Adipocyte (in vitro differentiated cells): ENCODE results near the gene CLMN.
A peak's percentile ranks its signal among the peaks of the same experiment; 100 is the strongest.

ENCODE experiments used
- DNase-seq: peaks from one replicate; pipeline ENCODE4 v3.0.0-alpha.2; 2015; ENCODE audit warnings: low read depth
- H3K27me3 ChIP-seq: replicated peaks from 2 replicates; pipeline ENCODE4 v1.7.0; 2013; ENCODE audit warnings: mild to moderate bottlenecking, low read length, moderate library complexity; ENCODE audit not compliant: control insufficient read depth, insufficient read depth
- H3K36me3 ChIP-seq: 2 replicates; pipeline ENCODE4 v1.7.0; 2013; ENCODE audit warnings: low read length, mild to moderate bottlenecking, moderate library complexity; ENCODE audit not compliant: control insufficient read depth, insufficient read depth, severe bottlenecking
- H3K4me1 ChIP-seq: 2 replicates; pipeline ENCODE4 v1.7.0; 2013; ENCODE audit warnings: mild to moderate bottlenecking, low read length, moderate library complexity; ENCODE audit not compliant: control insufficient read depth, insufficient read depth
- H3K4me3 ChIP-seq: 2 replicates; pipeline ENCODE4 v1.7.0; 2013; ENCODE audit warnings: mild to moderate bottlenecking, low read length, moderate library complexity
- H3K9ac ChIP-seq: 2 replicates; pipeline ENCODE4 v1.7.0; 2013; ENCODE audit warnings: mild to moderate bottlenecking, low read length, moderate library complexity
- H3K9me3 ChIP-seq: 2 replicates; pipeline ENCODE4 v1.7.0; 2013; ENCODE audit warnings: mild to moderate bottlenecking, low read length, moderate library complexity; ENCODE audit not compliant: control insufficient read depth

CLMN gene

GRCh38 chr14:95300002-95300696, 19.6 kb downstream of the CLMN start:
- H3K27me3 ChIP-seq, result no peaks in the 10 kb centered on the region
- peaks cover 10% of the 10 kb centered on the region for H3K4me1 ChIP-seq
- DNase-seq, result no peak
- H3K9me3 ChIP-seq, result peaks cover 7% of the 10 kb centered on the region
- H3K36me3 ChIP-seq, result no peaks in the 10 kb centered on the region
- H3K9ac ChIP-seq, result no peak overlapping the region
- H3K4me3 ChIP-seq, result no peak overlapping the region

GRCh38 chr14:95299271-95299670, 20.4 kb downstream of the CLMN start:
- no peak overlapping the region for H3K9ac ChIP-seq
- DNase-seq, result no peak
- no peak overlapping the region for H3K4me3 ChIP-seq
- peaks cover 7% of the 10 kb centered on the region for H3K9me3 ChIP-seq
- peaks cover 14% of the 10 kb centered on the region for H3K4me1 ChIP-seq
- no peaks in the 10 kb centered on the region for H3K27me3 ChIP-seq
- H3K36me3 ChIP-seq, result no peaks in the 10 kb centered on the region

GRCh38 chr14:95297832-95298231, 21.9 kb downstream of the CLMN start:
- peaks cover 7% of the 10 kb centered on the region for H3K9me3 ChIP-seq
- DNase-seq, result no peak
- H3K9ac ChIP-seq, result no peak overlapping the region
- peaks cover 14% of the 10 kb centered on the region for H3K4me1 ChIP-seq
- no peaks in the 10 kb centered on the region for H3K27me3 ChIP-seq
- no peaks in the 10 kb centered on the region for H3K36me3 ChIP-seq
- no peak overlapping the region for H3K4me3 ChIP-seq

GRCh38 chr14:95296966-95297365, 22.7 kb downstream of the CLMN start:
- Histone ChIP-seq H3K4me1 (peaks cover 20% of the 10 kb centered on the region), H3K4me3 (no peak overlapping the region), H3K27me3 (no peaks in the 10 kb centered on the region), H3K36me3 (no peaks in the 10 kb centered on the region), H3K9me3 (peaks cover 7% of the 10 kb centered on the region), H3K9ac (no peak overlapping the region)
- DNase-seq, result no peak

GRCh38 chr14:95295600-95296376, 23.9 kb downstream of the CLMN start:
- peaks cover 7% of the 10 kb centered on the region for H3K9me3 ChIP-seq
- H3K27me3 ChIP-seq, result no peaks in the 10 kb centered on the region
- no peak overlapping the region for H3K9ac ChIP-seq
- no peak overlapping the region for H3K4me3 ChIP-seq
- no peak for DNase-seq
- peaks cover 26% of the 10 kb centered on the region for H3K4me1 ChIP-seq
- H3K36me3 ChIP-seq, result no peaks in the 10 kb centered on the region

GRCh38 chr14:95294834-95295599, 24.7 kb downstream of the CLMN start:
- no peaks in the 10 kb centered on the region for H3K36me3 ChIP-seq
- H3K4me1 ChIP-seq, result peaks cover 21% of the 10 kb centered on the region
- peaks cover 7% of the 10 kb centered on the region for H3K9me3 ChIP-seq
- no peak overlapping the region for H3K4me3 ChIP-seq
- no peak for DNase-seq
- H3K27me3 ChIP-seq, result no peaks in the 10 kb centered on the region
- H3K9ac ChIP-seq, result no peak overlapping the region

GRCh38 chr14:95294320-95294719, 25.4 kb downstream of the CLMN start:
- Histone ChIP-seq H3K9me3 (peaks cover 7% of the 10 kb centered on the region), H3K36me3 (no peaks in the 10 kb centered on the region), H3K4me1 (peaks cover 21% of the 10 kb centered on the region), H3K9ac (no peak overlapping the region), H3K4me3 (no peak overlapping the region), H3K27me3 (no peaks in the 10 kb centered on the region)
- no peak for DNase-seq

- H3K9me3 ChIP-seq, result peaks cover 7% of the 10 kb centered on the region
- H3K4me3 ChIP-seq, result no peak overlapping the region
- peaks cover 21% of the 10 kb centered on the region for H3K4me1 ChIP-seq
- no peaks in the 10 kb centered on the region for H3K27me3 ChIP-seq
- H3K36me3 ChIP-seq, result no peaks in the 10 kb centered on the region
- DNase-seq, result no peak
- H3K9ac ChIP-seq, result no peak overlapping the region
Measured at GRCh38 chr14:95293449-95293848, 26.3 kb downstream of the CLMN start.

GRCh38 chr14:95292660-95293425, 26.9 kb downstream of the CLMN start:
- Histone ChIP-seq H3K4me1 (peaks cover 21% of the 10 kb centered on the region), H3K27me3 (no peaks in the 10 kb centered on the region), H3K4me3 (no peak overlapping the region), H3K9me3 (peaks cover 7% of the 10 kb centered on the region), H3K36me3 (no peaks in the 10 kb centered on the region), H3K9ac (no peak overlapping the region)
- DNase-seq, result no peak

GRCh38 chr14:95291859-95292542, 27.7 kb downstream of the CLMN start:
- H3K9me3 ChIP-seq, result peaks cover 7% of the 10 kb centered on the region
- H3K36me3 ChIP-seq, result no peaks in the 10 kb centered on the region
- H3K9ac ChIP-seq, result no peak overlapping the region
- H3K27me3 ChIP-seq, result no peaks in the 10 kb centered on the region
- H3K4me3 ChIP-seq, result no peak overlapping the region
- peaks cover 21% of the 10 kb centered on the region for H3K4me1 ChIP-seq
- peak; percentile 11 for DNase-seq
